B cell (primary cell): Measurements from ENCODE around the gene DDI2.

Source experiments
- CTCF ChIP-seq: fragments of 200-600 bp; IDR thresholded peaks from one replicate; pipeline ENCODE4 v1.8.0; 2022; ENCODE audit warnings: antibody characterized with exemption, mild to moderate bottlenecking
- EZH2 ChIP-seq: IDR thresholded peaks from 2 replicates; pipeline ENCODE4 v1.6.1; 2012; ENCODE audit warnings: borderline replicate concordance, low read depth, mild to moderate bottlenecking, moderate library complexity, low read length; ENCODE audit not compliant: insufficient read depth, poor library complexity, severe bottlenecking

- TF ChIP-seq CTCF (no peak), EZH2 (no peak)
Measured at GRCh38 chr1:15718199-15718601, 100.9 kb downstream of the DDI2 start.
